COLO668 (cell line): ENCODE data around the gene HABP2.

Experiments
- DNase-seq: peaks from one replicate; lab custom pipeline; 2025; ENCODE audit not compliant: unreplicated experiment; lab: John Stamatoyannopoulos, UW

HABP2 gene

GRCh38 chr10:113555751-113556150, 2.9 kb downstream of the HABP2 start:
- DNase-seq, result no peak

- DNase-seq, result no peak
Observed at GRCh38 chr10:113557424-113557862, 4.6 kb downstream of the HABP2 start.

GRCh38 chr10:113557903-113558321, 5.1 kb downstream of the HABP2 start:
- no peak for DNase-seq

- DNase-seq, result no peak
Observed at GRCh38 chr10:113560071-113560470, 7.2 kb downstream of the HABP2 start.

- DNase-seq, result no peak
Observed at GRCh38 chr10:113561214-113561613, 8.4 kb downstream of the HABP2 start.

GRCh38 chr10:113562069-113562468, 9.2 kb downstream of the HABP2 start:
- DNase-seq, result no peak

GRCh38 chr10:113562704-113563103, 9.9 kb downstream of the HABP2 start:
- DNase-seq, result no peak

GRCh38 chr10:113563306-113564088, 10.6 kb downstream of the HABP2 start:
- peak; percentile 63 for DNase-seq

GRCh38 chr10:113565364-113565763, 12.5 kb downstream of the HABP2 start:
- peak; percentile 12 for DNase-seq

- DNase-seq, result peak; percentile 85
Observed at GRCh38 chr10:113566888-113567287, 14.0 kb downstream of the HABP2 start.

GRCh38 chr10:113569576-113569975, 16.7 kb downstream of the HABP2 start:
- no peak for DNase-seq

- no peak for DNase-seq
Observed at GRCh38 chr10:113572520-113573290, 19.9 kb downstream of the HABP2 start.

- DNase-seq, result no peak
Observed at GRCh38 chr10:113573368-113573767, 20.5 kb downstream of the HABP2 start.

- no peak for DNase-seq
Observed at GRCh38 chr10:113576852-113577251, 24.0 kb downstream of the HABP2 start.

GRCh38 chr10:113578773-113579172, 25.9 kb downstream of the HABP2 start:
- DNase-seq, result no peak

- no peak for DNase-seq
Observed at GRCh38 chr10:113581092-113581491, 28.2 kb downstream of the HABP2 start.

- peak; percentile 4 for DNase-seq
Observed at GRCh38 chr10:113583571-113583970, 30.7 kb downstream of the HABP2 start.

GRCh38 chr10:113585949-113586348, 33.1 kb downstream of the HABP2 start:
- DNase-seq, result peak; percentile 6

- DNase-seq, result no peak
Observed at GRCh38 chr10:113589201-113589770, 36.4 kb downstream of the HABP2 start.

GRCh38 chr10:113590581-113590980, 37.7 kb downstream of the HABP2 start:
- no peak for DNase-seq

GRCh38 chr10:113592380-113592779, 39.5 kb downstream of the HABP2 start:
- DNase-seq, result no peak

GRCh38 chr10:113594652-113595051, 41.8 kb downstream of the HABP2 start:
- DNase-seq, result no peak
